Effector CD8-positive, alpha-beta T cell (primary cell): ENCODE measurements around the gene TF.

Experiments used
- DNase-seq: peaks from one replicate; lab custom pipeline; 2025; lab: John Stamatoyannopoulos, UW

TF gene

DNA sequence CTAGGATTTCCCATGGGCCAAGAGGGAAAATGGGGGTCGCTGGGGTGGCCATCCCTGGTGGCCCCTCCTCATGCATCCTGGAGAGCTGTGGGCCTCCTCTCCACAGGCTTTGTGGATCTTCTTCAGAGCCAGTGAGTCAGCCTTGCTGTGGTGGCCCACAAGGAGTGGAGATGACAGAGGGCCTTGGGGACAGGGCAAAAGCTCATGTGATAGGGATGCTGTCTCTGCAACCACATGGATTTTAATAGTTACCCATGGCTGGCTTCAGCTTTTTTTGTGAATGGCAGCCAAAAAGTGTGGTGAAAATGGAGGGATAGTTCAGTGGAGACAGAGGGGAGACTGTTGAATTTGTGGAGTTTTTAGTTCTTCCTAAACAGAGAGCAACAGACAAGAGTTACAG, 1.2 kb downstream of the TF start:
- no peak for DNase-seq

DNA sequence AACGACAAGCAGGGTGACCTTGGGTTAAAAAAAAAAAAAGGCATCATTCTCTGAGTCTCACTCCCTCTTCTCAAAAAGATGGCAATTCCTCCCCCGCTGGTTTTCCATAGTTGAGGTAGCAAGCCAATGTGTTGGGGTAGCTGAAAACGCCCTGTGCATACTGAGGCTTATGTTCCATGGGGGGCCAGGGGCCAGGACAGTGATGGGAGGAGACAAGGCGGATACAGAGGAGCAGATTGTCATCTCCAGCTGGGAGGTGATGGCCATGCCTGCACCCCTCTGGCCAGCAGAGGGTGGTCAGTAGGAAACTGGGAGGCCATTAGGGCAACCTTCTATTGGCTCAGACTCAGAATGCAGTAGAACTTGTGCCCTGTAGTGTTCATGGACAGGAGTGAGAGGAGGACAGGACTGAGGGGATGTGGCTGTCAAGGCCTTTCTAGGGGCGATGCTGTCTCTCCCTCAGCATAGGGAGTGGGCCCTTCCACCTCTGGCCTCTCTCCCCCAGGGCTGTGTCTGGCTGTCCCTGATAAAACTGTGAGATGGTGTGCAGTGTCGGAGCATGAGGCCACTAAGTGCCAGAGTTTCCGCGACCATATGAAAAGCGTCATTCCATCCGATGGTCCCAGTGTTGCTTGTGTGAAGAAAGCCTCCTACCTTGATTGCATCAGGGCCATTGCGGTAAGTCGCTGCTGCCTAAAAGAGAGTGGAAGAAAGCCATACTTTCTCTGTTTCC, 1.9 kb downstream of the TF start:
- no peak for DNase-seq

DNA sequence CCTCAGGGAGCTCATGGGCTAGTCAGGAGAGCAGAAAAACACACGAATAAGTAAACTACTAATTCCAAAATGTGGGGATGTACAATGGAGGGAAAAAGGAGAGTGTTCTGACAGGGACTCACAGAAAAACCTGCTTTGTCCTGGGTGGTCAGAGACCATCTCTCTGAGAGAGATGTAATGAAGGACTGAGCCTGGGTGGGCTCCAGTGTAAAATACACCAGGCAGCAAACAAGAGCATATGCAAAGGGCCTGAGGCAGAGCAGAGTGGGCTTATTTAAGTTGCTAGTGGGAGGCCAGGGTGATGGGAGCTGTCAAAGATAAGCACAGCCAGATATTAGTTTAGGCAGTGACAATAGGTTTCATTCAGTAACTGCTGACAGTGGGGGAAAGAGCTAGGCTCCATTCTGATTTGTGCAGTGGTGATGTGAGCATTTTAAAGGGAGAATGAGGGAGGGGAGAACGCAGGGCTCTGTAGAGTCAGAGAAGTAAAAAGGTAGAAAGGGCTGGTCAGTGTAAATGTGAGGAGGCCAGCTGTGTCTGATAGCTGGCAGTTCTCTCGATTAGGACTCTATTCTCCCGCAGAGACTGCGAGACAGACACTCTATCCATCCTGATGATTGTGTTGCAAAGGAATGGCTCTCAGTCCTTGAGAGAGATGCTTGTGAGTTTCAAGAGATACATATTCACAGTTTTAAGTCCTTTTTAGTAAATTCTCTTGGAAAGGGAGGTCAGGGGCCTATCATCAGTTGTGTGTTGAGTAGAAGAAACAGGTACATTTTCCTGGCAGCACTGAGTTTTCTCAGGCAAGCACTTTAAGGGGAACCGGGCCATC, 3.5 kb downstream of the TF start:
- DNase-seq, result no peak

DNA sequence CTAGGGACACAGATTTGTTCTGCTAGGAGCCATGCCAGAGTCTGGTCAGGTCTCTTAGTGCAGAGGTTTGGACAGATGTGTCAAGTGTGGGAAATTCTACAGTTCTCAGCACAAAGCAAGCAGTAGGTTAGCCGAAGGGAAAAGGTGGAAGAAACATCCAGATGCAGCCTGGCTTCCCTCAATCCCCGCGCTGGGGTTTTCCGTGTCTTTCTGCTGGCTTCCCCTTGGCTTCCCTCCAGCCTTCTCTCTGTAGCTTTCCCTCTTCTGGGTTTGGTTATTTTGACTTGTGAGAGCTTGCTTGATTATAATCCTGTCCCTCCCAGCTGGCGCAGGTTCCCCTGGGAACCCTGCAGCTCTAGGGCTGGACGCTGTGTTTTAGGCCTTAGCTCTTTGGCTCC, 4.1 kb downstream of the TF start:
- DNase-seq, result no peak

DNA sequence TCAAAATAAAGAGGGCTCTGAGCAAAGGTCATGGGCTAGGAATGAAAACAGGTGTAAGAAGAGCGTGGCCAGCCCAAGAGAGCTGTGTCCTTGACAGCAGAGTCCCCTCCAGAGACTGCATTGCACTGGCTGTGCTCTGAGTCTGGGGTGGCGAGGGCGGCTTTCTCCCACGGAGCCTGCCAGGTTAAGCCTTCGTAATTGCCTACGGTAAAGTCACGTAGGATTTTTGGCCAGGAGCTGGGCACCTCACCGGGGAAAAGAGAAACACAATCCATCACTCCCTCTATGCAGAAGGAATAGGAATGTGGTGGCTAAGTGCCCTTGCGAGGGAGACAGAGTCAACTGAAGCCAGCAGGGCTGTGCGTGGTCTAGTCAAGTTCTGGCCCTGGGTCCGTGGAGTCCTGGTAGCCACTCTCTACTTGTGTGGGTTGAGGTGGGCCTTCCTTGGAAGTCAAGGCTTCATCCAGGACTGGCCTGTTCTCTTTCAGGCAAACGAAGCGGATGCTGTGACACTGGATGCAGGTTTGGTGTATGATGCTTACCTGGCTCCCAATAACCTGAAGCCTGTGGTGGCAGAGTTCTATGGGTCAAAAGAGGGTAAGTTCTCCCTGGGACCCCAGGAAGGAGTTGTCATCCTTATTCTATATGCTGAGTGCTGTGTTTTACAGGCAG, 7.0 kb downstream of the TF start:
- no peak for DNase-seq

DNA sequence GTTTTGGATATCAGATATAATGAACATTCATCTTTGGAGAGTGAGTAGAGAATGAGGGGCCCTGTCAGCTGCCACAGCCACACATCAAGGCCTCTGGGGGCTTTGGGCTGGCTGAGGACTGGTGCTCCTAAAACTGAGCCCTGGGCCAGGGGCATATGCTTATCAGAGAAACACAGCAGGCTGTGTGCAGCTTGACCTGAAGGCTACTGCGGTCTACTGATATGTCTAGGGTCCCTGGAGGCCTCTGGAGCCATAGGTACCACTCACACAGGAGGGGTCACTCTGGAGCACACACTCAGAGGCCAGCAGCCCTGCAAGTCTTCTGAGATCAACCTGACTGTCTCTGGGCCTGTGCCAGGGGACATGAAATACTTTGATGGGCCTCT, 7.6 kb downstream of the TF start:
- no peak for DNase-seq

DNA sequence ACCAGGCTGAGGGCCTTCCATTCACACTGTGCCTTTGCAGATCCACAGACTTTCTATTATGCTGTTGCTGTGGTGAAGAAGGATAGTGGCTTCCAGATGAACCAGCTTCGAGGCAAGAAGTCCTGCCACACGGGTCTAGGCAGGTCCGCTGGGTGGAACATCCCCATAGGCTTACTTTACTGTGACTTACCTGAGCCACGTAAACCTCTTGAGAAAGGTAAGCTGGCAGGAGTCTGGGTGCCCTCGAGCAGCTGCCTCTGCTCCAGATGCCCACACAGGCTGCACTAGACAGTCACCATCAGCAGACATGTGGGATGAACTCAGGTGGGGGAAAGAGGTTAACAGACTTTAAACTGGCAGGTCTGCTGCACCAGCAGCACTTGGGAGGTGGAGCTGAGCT, 8.3 kb downstream of the TF start:
- no peak for DNase-seq

DNA sequence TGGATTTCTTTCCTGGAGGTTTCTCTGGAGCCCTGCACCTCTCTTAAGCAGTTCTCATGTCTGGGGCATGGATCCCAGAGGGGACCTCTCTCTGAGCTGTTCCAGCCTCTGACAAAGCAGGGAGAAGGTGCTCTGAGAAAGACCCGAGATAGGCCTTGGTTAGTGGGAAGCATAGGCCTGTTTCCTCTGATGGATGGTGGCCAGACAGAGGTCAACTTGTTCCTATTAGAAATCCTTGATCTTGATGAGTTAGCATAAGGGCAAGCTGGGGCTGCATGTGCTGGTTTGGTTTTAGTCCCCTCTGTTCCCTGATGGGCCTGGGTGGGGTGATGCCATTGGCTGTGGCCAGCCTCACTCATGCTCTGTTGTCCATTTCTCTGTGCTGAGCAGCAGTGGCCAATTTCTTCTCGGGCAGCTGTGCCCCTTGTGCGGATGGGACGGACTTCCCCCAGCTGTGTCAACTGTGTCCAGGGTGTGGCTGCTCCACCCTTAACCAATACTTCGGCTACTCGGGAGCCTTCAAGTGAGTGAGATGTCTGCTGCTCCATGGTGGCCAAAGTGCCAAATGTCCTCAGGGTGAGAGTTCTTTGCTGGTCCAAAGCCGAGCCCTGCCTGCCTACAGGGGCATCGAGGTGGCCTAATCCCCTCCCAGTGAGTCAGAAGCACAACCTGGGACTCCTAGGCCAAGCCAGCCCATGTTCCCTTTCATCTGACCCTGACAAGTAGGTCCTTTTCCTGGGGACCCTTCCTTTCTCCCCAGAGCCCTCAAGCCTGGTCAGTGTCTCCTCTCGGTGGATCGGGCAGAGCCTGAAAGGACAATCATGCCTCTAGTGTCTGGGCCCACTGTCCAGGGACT, 9.0 kb downstream of the TF start:
- no peak for DNase-seq

DNA sequence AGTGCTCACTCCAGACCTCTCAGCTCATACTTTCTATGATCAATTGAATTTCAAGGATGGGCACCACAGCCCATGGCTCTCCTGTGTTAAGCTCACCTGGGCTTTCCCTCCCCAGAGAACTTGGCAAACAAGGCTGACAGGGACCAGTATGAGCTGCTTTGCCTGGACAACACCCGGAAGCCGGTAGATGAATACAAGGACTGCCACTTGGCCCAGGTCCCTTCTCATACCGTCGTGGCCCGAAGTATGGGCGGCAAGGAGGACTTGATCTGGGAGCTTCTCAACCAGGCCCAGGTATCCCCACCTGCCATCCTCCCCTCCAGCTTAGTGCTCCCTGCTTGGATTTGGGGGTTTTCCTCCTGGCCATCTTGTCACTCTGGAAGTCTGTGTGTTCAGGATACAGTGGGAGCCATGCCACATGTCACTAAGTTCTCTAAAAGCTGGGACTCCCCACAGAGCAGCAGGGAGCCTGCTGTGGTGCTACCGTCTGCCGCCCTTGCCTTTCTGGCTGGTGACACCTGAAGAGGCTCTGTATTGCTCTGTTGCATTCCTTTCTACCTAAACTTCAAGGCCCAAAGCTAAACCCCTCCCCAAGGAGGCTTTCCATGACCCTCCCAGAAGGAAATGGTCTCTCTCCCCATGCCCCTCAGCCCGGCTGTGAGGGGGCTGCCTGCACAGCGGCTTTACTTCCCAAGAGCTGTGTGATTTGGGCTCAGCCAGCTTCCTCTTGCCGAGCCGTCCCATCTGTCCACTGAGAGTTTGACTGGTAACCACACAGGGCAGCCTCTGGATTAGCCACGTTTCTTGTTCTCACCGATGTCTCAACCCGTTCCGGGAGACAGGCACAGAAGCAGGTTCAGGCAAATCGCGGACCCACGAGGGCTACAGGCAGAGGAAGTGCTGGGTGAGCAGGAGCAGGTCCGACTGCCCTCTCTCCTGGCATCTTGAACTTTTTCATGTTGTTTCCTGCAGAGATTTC, 10.8 kb downstream of the TF start:
- DNase-seq, result no peak

DNA sequence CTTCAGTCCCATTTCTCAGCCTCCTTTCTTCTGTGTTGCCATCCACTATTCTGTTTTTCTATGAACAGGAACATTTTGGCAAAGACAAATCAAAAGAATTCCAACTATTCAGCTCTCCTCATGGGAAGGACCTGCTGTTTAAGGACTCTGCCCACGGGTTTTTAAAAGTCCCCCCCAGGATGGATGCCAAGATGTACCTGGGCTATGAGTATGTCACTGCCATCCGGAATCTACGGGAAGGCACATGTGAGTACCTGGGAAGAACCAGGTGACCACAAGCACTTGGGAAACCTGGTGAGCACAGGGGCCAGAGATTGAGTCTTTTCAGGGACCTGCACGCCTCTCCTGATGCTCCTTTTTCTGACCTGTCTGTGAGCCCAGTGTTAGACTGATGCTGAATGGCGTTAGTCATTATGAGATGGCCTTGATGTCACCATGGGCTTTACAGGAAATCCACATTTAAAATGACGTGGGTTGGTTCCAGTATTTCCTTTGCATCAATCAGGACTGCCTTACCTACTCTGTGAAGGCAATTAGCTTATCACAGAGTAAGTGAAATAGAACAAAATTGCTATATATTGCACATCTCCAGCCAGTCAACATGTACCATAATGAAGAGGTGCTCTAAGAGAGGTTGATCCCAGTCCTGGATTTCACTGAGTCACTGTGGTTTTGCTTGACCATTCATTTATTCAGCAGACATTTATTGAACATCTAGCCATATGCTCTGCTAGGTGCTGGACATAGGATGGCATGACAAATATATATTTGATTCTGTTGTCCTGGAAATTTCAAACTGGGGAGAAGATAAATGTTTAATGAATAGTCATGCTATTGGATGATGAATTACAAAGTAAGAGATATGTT, 11.7 kb downstream of the TF start:
- no peak for DNase-seq

DNA sequence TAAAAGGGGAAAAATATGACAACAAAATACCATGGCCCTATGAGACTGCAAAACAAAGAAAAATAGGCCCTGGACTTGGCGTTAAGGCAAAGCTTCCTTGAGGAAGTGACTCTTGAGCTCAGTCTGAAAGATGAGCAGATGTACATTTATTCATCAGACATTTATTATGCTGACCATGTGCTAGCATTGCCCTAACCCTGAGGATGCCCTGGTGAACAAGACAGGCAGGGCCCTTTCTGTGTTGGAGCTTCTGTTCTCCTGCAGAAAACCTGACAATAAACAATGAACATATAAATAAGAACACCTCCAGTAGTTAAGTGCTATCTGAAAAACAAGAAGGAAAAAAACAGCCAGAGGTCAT, 12.4 kb downstream of the TF start:
- DNase-seq, result no peak

DNA sequence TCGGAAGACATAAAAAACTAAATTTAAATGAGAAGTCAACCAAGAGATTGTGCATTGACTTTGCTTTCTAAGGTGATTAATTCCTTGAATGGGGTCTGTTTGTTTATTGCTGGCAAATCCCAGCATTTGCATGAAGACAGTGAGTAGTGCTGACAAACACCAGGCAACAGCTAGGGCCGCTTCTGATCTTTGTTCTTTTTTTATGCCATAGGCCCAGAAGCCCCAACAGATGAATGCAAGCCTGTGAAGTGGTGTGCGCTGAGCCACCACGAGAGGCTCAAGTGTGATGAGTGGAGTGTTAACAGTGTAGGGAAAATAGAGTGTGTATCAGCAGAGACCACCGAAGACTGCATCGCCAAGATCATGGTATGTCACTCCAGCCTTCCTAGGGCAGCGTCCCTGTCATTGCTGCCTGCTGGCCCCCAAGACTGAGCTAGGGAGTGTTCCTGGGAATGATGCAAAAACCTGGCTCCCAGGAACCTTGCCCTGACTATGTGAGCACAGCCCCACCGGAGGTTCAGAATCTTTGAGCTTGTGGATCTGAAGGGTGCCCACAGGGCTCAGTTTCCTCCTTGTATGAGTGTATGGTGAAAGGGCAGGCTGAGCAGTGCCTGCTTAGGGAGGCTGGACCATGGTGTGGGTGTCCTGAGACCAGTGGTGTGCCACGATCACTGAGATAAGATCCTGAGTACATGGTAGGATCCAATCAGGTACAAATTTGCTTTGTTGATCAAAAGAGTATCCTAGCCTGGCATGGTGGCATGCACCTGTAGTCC, 13.0 kb downstream of the TF start:
- DNase-seq, result no peak

DNA sequence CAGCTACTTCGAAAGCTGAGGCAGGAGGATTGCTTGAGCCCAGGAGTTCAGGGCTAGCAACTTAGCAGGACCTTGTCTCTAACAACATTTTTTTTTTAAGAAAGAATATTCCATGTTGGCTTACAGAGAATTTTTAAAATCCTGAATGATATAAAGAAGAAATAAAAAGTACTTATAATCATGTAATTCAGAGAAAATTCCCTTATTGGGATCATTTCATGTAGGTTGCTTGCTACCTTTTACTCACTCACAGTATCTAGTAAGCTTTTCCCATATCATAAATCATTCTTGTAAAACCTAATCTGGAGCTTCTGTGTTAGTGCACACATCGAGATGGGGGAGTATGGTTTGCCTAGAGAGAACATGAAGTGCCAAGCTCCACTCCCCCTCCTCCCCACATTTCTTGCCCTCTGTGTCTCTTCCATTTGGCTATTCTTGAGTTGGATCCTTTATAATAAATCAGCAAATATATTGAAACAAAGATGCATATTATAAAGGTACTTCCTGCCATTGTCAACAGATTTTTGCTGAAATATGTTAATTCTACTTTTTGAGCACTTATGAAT, 13.6 kb downstream of the TF start:
- DNase-seq, result no peak

DNA sequence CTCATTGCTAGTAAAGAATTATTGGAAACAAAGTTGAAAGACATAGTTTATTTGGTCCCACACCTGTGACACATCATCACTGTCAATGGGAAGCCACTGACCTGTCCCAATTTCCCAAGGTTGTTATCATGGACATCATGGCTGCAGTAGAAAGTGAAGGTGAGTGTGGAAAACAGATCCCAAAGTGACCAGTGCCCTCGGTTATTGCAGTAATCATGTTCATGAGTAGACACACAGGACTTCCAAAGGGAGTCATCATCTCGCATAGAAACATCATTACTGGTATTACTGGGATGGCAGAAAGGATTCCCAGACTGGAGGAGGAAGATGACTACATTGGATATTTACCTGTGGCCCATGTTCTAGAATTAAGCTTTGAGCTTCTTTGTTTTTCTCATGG, 14.7 kb downstream of the TF start:
- no peak for DNase-seq

DNA sequence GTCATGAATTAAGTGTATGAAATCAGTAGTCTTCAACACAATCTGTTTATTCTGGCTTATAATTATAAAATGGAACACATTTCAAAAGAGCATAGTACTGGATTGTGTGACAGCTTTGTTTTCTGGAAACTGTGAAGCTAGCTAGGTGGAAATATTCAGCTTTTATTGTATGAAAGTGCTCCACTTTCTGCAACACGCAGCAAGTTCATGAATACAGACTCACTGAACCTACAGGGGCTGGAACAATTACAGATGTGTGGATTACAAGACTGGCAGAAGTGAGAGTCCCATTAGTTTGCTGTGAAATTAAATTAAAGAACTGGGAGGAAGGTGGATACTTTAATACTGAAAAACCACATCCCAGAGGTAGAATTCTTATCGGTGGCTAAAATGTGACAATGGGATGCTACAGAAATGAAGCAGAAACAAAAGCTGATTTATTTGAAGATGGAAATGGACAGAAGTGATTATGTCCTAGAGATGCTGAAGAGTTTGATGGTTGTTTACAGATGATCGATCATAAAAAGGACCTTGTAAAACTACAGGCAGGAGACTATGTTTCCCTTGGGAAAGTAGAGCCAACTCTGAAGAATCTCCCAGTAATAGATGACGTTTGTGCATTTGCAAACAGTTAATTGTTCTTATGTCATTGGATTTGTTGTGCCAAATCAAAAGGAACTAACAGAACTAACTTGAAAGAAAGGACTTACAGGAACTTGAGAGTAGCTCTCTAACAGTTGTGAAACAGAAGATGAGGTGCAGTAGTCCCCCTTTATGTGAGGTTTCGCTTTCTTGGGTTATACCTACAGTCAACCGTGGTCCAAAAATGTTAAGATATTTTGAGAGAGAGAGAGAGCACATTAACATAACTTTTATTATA, 15.7 kb downstream of the TF start:
- no peak for DNase-seq

DNA sequence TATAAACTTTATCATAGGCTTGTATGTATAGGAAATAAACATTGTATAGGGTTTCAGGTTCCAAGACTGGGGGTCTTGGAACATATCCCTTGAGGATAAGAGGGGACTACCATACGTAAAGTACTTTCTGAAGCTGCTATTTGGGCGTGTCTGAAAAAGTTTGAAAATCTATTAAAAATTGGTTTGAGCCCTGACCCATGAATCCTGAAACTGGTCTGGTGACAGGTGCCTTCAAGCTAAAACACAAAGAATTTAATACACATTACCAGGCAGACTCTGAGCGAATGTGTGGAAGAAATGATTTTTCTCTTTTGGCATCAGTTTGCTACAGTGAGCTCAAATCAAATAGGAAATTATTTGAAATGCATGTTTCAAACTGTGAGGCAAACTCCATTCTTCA, 16.3 kb downstream of the TF start:
- no peak for DNase-seq

DNA sequence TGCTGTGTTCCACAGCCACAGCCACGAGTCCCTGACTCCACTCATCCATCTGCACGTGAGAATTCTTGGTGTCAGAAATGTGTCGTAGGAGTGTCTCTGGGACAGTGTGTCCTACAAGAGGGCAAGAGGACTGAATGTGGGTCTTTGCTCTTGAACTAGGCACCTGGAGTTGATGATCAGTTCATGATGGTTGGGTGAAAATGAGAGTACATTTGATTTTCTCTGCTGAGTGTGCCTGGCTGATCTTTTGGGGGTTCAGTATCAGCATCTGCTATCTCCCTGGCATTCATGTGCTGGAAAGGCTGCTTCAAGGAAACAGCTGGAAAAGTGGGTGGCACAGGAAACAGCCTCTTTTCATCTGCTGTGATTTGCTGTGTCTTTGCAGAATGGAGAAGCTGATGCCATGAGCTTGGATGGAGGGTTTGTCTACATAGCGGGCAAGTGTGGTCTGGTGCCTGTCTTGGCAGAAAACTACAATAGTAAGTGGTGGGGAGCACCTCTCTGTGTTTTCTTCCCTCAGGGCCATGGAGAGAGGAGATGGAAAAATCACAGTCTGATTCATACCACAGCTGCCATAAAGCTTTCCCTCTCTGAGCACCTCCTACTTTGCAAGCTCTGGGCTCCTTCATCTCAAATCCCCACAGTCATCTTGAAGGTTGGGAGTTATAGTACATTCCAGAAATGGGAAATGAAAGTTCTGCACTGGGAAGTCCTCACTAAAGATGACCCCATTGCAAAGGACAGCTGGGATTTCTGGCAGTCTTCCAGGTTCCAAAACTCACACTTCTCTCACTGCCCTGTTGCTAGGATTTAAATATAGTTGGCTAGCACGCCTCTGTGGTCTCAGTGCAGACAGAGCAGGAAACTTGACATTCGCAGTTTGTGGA, 17.8 kb downstream of the TF start:
- no peak for DNase-seq
